RWPE1 (cell line): Measurements from ENCODE around the gene SLC25A22.

Experiments
- CTCF ChIA-PET: fragments of 350-600 bp; sonication (Branson Sonifier 250); formaldehyde crosslinking; extraction: SDS; loops from one replicate; lab custom pipeline; 2021; lab: Yijun Ruan, JAX
- POLR2A ChIA-PET: fragments of 400-600 bp; formaldehyde crosslinking; extraction: SDS; loops from one replicate; lab custom pipeline; 2020; ENCODE audit warnings: antibody characterized with exemption; ENCODE audit not compliant: low non-redundant PET; lab: Yijun Ruan, JAX
- DNase-seq: peaks from one replicate; pipeline ENCODE4 v3.0.0; 2012; ENCODE audit warnings: low spot score
- H3K27ac ChIP-seq: fragments of 450-650 bp; 2 replicates; pipeline ENCODE4 v1.5.1; 2017
- TF ChIP-seq, protein P1 (sequence below): fragments of 450-650 bp; conservative IDR thresholded peaks from 2 replicates; pipeline ENCODE4 v1.5.1; 2017; ENCODE audit warnings: low read depth, mild to moderate bottlenecking

The SLC25A22 gene

GRCh38 chr11:792873-793272, 5.2 kb downstream of the SLC25A22 start:
- POLR2A ChIA-PET = no interaction called here
- peak overlapping the region; percentile 96 for H3K27ac ChIP-seq
- no peak for DNase-seq
- CTCF ChIA-PET = interaction anchor here (0.7 kb wide), 1 partner anchor 10 kb away, joined by 3 read pairs; no protein-coding TSS in a partner anchor
- TF ChIP-seq, protein P1, sequence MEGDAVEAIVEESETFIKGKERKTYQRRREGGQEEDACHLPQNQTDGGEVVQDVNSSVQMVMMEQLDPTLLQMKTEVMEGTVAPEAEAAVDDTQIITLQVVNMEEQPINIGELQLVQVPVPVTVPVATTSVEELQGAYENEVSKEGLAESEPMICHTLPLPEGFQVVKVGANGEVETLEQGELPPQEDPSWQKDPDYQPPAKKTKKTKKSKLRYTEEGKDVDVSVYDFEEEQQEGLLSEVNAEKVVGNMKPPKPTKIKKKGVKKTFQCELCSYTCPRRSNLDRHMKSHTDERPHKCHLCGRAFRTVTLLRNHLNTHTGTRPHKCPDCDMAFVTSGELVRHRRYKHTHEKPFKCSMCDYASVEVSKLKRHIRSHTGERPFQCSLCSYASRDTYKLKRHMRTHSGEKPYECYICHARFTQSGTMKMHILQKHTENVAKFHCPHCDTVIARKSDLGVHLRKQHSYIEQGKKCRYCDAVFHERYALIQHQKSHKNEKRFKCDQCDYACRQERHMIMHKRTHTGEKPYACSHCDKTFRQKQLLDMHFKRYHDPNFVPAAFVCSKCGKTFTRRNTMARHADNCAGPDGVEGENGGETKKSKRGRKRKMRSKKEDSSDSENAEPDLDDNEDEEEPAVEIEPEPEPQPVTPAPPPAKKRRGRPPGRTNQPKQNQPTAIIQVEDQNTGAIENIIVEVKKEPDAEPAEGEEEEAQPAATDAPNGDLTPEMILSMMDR = no peak

DNA sequence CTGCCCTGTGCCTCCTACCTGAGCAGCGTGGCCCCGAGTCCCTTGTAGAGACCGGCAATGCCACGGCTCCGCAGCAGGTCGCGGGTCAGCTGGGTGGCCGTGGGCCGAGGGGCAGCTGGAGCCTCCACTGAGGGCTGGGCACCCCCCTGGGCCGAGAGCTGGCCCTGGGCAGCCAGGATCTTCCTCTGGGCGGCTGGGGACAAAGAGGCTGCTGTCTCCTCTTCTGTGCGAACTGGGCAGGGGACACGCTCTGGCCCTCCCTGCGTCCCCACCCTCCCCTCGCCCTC, 5.6 kb downstream of the SLC25A22 start:
- TF ChIP-seq, protein P1 = no peak
- CTCF ChIA-PET = interaction anchor here (0.7 kb wide), 1 partner anchor 9 kb away, joined by 3 read pairs; no protein-coding TSS in a partner anchor
- no peak for DNase-seq
- POLR2A ChIA-PET = no interaction called here
- no peak overlapping the region for H3K27ac ChIP-seq

DNA sequence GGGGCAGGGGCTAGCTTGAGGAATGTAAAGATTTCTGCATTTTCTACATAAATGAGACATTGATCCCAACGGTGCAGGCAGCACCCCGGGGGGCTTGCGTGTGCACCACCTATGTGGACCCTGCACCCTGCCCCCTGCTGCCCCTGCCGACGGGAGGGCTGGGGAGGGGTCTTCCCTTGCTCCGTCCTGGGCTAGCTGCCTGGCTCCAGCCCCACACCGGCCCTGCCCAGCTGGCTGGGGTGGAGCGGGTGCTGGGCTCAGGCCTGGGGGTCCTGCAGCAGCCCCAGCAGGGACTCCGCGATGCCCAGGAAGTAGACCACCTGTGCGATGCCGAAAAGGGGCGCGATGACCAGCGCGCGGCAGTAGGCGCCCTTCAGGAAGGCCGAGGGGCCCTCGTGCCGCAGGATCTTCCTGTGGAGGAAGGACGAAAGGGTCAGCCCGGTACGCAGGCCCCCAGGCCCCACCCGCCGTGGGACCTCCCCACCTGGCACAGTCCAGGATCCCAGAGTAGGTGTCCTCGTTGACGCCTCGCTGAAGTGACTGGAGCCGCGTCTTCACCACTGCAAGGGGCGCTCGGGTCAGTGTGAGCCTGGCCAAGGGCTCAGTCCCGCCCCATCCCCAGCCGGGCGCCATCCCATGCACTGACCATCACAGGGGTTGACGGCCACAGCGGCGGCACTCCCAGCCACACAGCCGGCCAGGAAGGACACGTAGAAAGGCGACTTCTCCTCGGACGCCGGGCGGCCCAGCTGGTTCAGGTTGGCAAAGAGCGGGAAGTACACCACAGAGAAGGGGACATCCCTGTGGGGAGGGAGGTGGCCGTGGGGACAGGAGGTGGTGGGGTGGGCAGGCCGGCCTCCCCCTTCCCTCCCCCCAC, 6.2 kb downstream of the SLC25A22 start:
- ChIA-PET POLR2A (no interaction called here), CTCF (interaction anchor here (0.7 kb wide), 1 partner anchor 9 kb away, joined by 3 read pairs; no protein-coding TSS in a partner anchor)
- no peak for DNase-seq
- TF ChIP-seq, protein P1 = no peak
- H3K27ac ChIP-seq = peak overlapping the region; percentile 52

GRCh38 chr11:790721-791564, 7.1 kb downstream of the SLC25A22 start:
- TF ChIP-seq, protein P1 = no peak
- no peak for DNase-seq
- peak overlapping the region; percentile 52 for H3K27ac ChIP-seq
- CTCF ChIA-PET = interaction anchor here (0.7 kb wide), 1 partner anchor 12 kb away, joined by 3 read pairs; no protein-coding TSS in a partner anchor
- POLR2A ChIA-PET = interaction anchor here (0.6 to 1.0 kb wide), 2 partner anchors 44 to 208 kb away, joined by 3 to 4 read pairs; no protein-coding TSS in a partner anchor

GRCh38 chr11:789943-790342, 8.1 kb downstream of the SLC25A22 start, which contains the start of gene CEND1:
TSS of gene CEND1 (minus strand) at chr11:790090. CDS start at chr11:788576, 1,514 bp downstream.
- POLR2A ChIA-PET = no interaction called here
- CTCF ChIA-PET = interaction anchor here (0.7 kb wide), 1 partner anchor 11 kb away, joined by 3 read pairs; no protein-coding TSS in a partner anchor
- TF ChIP-seq, protein P1 = no peak
- DNase-seq = no peak
- H3K27ac ChIP-seq = peak within 1 kb of the TSS; percentile 52
